ENCODE data around the gene TMEM273.
A peak's percentile ranks its signal among the peaks of the same experiment; 100 is the strongest.
"Not testable (repeated sequence)": the region's sequence is repeated elsewhere in the genome, so short reads cannot be mapped to it uniquely, and the experiment has no call there.

Gene TMEM273

GRCh38 chr10:49202266-49202665 lies 14.1 kb upstream of the TMEM273 start:
- no peak for DNase-seq

- no peak for DNase-seq
Observed at GRCh38 chr10:49200854-49201253, 12.7 kb upstream of the TMEM273 start.

GRCh38 chr10:49197171-49197570 lies 9.0 kb upstream of the TMEM273 start:
- DNase-seq, result no peak

- DNase-seq, result not testable (repeated sequence)
Observed at GRCh38 chr10:49195864-49196263, 7.7 kb upstream of the TMEM273 start.

DNA sequence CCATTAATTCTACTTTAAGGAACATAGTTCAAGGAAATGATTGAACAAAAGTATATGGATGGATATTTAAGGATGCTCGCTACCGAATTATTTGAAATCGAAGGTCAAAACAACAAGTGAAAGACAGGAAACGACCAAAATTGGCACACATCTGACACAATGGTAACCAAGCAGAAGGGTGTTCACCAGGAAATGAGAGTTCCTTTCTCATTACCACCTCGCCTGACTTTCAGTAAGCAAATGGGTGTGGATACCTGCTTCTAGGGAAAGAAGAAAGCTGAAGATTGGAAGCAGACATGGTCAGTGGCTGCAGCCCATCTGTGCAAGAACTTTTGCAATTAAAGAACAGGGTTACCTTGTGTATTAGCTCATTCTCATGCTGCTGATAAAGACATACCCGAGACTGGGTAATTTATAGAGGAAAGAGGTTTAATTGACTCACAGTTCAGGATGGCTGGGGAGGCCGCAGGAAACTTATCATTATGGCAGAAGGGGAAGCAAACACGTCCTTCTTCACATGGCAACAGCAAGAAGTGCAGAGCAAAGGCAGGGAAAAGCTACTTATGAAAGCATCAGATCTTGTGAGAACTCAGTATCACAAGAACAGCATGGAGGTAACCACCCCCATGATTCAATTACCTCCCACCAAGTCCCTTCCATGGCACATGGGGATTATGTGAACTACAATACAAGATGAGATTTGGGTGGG lies 6.2 kb upstream of the TMEM273 start:
- no peak for DNase-seq

- no peak for DNase-seq
Observed at GRCh38 chr10:49191349-49191748, 3.2 kb upstream of the TMEM273 start.

DNA sequence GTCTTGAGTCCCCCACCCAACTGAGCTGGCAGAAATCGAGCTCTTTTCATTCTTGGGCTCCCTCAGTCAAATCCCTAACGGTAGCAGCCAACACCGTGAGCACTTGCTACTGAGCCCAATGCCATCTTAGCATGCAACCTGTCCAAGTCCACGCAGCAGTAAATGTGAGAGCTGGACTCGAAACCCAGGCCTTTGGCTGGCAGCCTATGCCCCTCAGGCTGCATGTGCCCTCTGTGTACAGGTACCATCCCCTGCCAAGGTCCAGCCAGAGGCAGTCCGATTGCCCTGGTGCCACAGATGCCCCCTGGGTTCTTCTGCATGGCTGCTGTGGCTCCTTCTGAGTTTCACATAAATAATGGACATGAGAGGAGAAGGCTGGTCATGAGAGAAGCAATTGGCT lies 1.2 kb upstream of the TMEM273 start:
- DNase-seq, result no peak

DNA sequence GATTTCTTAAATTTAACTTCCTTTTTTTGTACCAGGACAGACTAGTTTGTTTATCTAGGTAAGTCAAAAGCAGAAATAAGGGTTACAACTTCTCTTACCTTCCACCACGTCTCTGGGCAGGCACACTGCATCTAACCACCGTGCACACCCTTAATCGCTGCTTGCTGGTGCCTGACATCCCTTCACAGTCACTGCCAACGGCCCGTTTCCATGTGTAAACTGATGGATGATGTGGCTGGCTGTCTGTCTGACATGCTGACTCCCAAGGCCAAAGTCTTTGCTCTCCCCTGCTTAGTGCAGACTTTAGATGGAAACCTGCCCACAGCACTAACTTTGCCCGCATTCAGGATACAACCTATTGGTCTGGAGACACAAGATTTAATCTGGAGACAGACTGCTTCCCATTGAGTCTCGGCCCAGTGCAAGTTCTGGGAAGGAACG lies 1.1 kb downstream of the TMEM273 start:
- no peak for DNase-seq

GRCh38 chr10:49186613-49187012 lies 1.6 kb downstream of the TMEM273 start:
- DNase-seq, result no peak

DNA sequence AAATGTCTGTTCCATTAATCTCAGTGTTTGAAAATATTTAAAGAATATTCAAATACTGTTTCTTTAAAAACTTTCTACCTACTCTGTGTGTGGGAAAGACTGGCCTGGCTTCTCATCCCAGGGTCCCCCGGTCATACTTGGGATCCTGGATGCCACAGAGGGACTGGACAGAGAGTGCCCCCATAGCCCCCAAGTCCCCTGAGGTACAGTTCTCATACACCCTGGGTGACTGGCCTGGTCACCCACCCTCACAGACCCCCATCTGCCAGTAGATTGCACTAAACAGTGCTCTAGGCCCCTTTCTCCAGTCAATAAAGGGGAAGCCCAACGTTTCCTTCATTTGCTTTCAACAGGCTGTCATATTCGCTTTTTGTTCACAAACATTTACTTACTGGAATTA lies 3.0 kb downstream of the TMEM273 start:
- no peak for DNase-seq

DNA sequence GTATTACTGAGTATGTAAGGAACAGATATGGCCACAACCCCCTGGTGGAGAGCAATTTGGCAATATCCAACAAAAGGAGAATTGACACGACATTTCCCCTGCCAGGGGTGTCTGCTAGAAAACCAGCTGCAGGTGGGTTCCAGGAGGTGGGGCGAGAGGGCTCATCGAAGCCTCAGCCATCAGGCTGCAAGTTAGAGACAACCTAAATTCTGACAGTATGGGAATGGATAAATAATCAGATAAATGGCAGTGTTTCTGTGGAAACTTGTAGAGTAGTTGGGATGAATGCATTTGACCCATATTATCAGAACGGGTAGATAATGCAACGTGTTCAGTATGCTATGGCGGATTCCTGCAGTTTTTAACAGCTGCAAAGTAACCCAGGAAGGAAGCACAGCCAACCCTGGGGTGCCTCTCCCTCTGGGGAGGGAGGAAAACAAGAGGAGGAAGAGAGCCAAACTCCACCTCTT lies 3.5 kb downstream of the TMEM273 start:
- no peak for DNase-seq

- DNase-seq, result no peak
Observed at GRCh38 chr10:49183596-49184542, 4.3 kb downstream of the TMEM273 start.

GRCh38 chr10:49182776-49183175 lies 5.4 kb downstream of the TMEM273 start:
- DNase-seq, result no peak

DNA sequence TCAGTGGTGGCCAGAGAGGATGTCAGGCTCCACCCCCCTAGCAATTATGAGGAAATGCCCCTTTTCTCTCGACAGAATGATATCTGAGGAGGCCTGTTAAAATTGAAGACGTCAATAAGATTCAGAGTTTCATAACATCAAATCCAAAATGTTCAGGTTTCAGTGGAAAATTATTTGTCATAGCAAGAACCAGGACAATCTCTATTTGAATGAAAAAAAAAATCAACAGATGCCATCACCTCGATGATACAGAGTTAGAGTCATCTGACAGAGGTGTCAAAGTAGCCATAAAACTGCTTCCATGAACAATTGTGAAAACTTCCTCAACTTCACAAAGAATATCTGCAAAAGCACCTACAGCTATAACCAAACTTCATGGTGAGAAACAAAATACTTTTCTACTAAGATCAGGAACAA lies 7.7 kb downstream of the TMEM273 start:
- DNase-seq, result no peak

DNA sequence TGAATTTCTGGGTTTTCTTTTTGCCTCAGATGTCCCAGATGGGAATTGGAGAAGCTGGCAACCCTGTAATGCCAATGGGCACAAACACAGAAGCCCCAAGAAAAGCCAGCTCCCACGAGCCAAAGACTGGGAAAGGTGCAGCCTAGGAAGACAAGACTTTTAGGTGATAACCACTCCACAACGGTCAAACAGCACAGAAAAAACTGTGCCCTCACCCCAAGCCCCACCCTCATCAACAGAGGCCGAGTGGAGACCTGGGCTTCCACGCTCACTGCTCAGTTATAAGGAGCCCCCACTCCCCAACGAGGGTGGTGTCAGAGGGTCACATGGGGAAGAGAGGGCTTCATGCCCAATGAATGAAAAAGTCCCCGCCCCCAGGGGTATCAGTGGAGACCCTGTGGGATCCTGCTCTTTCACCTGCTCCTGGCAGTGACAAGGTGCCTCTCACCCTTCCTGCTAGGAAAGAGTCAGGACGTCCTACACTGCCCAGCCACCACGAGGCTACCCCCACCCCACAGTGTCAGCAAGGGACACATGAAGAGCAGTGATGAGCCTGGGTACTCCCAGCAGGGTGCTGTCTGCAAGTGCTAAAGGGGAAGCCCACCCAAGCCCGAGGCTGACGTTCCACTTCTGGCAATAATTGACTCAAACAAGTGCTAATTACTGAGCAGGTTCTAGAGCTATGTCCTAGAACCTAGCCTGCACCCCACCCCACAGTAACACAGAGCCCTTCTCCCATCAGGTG lies 8.3 kb downstream of the TMEM273 start:
- DNase-seq, result no peak

- no peak for DNase-seq
Observed at GRCh38 chr10:49178489-49179471, 9.4 kb downstream of the TMEM273 start.

GRCh38 chr10:49177391-49178355 lies 10.5 kb downstream of the TMEM273 start:
- peak; percentile 59 for DNase-seq

- no peak for DNase-seq
Observed at GRCh38 chr10:49176310-49177268, 11.6 kb downstream of the TMEM273 start.

- no peak for DNase-seq
Observed at GRCh38 chr10:49175587-49176309, 12.4 kb downstream of the TMEM273 start.
